ENCODE results near the gene HSF2BP.
"Not testable (repeated sequence)": the region's sequence is repeated elsewhere in the genome, so short reads cannot be mapped to it uniquely, and the experiment has no call there.

HSF2BP gene

GRCh38 chr21:43503075-43503750 lies 156.1 kb downstream of the HSF2BP start:
- H3K4me1 Mint-ChIP-seq (ENCODE audit: low read depth); H3K27me3 Mint-ChIP-seq; H3K27ac Mint-ChIP-seq; H3K4me3 Mint-ChIP-seq; H3K36me3 Mint-ChIP-seq (ENCODE audit: low read depth); H3K9me3 Mint-ChIP-seq; intact Hi-C loops (cut with micrococcal nuclease): not testable (repeated sequence)

GRCh38 chr21:43502407-43503071 lies 156.7 kb downstream of the HSF2BP start:
- H3K27me3 Mint-ChIP-seq; H3K4me1 Mint-ChIP-seq (ENCODE audit: low read depth); H3K27ac Mint-ChIP-seq; H3K36me3 Mint-ChIP-seq (ENCODE audit: low read depth); intact Hi-C loops (cut with micrococcal nuclease); H3K9me3 Mint-ChIP-seq; H3K4me3 Mint-ChIP-seq: not testable (repeated sequence)

GRCh38 chr21:43498924-43499323 lies 160.4 kb downstream of the HSF2BP start:
- H3K4me1 Mint-ChIP-seq (ENCODE audit: low read depth); H3K36me3 Mint-ChIP-seq (ENCODE audit: low read depth); intact Hi-C loops (cut with micrococcal nuclease); H3K27ac Mint-ChIP-seq; H3K9me3 Mint-ChIP-seq; H3K27me3 Mint-ChIP-seq; H3K4me3 Mint-ChIP-seq: not testable (repeated sequence)

- H3K4me3 Mint-ChIP-seq; H3K9me3 Mint-ChIP-seq; H3K27me3 Mint-ChIP-seq; intact Hi-C loops (cut with micrococcal nuclease); H3K27ac Mint-ChIP-seq; H3K36me3 Mint-ChIP-seq (ENCODE audit: low read depth); H3K4me1 Mint-ChIP-seq (ENCODE audit: low read depth): not testable (repeated sequence)
Observed at GRCh38 chr21:43498065-43498464, 161.2 kb downstream of the HSF2BP start.

GRCh38 chr21:43494279-43495012 lies 164.8 kb downstream of the HSF2BP start:
- H3K9me3 Mint-ChIP-seq; intact Hi-C loops (cut with micrococcal nuclease); H3K27ac Mint-ChIP-seq; H3K36me3 Mint-ChIP-seq (ENCODE audit: low read depth); H3K27me3 Mint-ChIP-seq; H3K4me1 Mint-ChIP-seq (ENCODE audit: low read depth); H3K4me3 Mint-ChIP-seq: not testable (repeated sequence)

GRCh38 chr21:43493471-43493870 lies 165.8 kb downstream of the HSF2BP start:
- H3K36me3 Mint-ChIP-seq (ENCODE audit: low read depth); H3K4me1 Mint-ChIP-seq (ENCODE audit: low read depth); H3K9me3 Mint-ChIP-seq; H3K27ac Mint-ChIP-seq; intact Hi-C loops (cut with micrococcal nuclease); H3K4me3 Mint-ChIP-seq; H3K27me3 Mint-ChIP-seq: not testable (repeated sequence)

GRCh38 chr21:43488235-43488634 lies 171.1 kb downstream of the HSF2BP start:
- H3K36me3 Mint-ChIP-seq (ENCODE audit: low read depth); H3K27me3 Mint-ChIP-seq; H3K27ac Mint-ChIP-seq; H3K9me3 Mint-ChIP-seq; intact Hi-C loops (cut with micrococcal nuclease); H3K4me3 Mint-ChIP-seq; H3K4me1 Mint-ChIP-seq (ENCODE audit: low read depth): not testable (repeated sequence)

GRCh38 chr21:43486051-43486450 lies 173.2 kb downstream of the HSF2BP start:
- H3K4me3 Mint-ChIP-seq; H3K36me3 Mint-ChIP-seq (ENCODE audit: low read depth); H3K9me3 Mint-ChIP-seq; H3K27ac Mint-ChIP-seq; H3K27me3 Mint-ChIP-seq; intact Hi-C loops (cut with micrococcal nuclease); H3K4me1 Mint-ChIP-seq (ENCODE audit: low read depth): not testable (repeated sequence)

- H3K4me3 Mint-ChIP-seq = not testable (repeated sequence)
Observed at GRCh38 chr21:43485016-43485415, 174.3 kb downstream of the HSF2BP start.

GRCh38 chr21:43479197-43479596 lies 180.1 kb downstream of the HSF2BP start:
- intact Hi-C loops (cut with micrococcal nuclease); H3K4me3 Mint-ChIP-seq; H3K27ac Mint-ChIP-seq; H3K27me3 Mint-ChIP-seq; H3K9me3 Mint-ChIP-seq; H3K36me3 Mint-ChIP-seq (ENCODE audit: low read depth); H3K4me1 Mint-ChIP-seq (ENCODE audit: low read depth): not testable (repeated sequence)

More at GRCh38 chr21:43485016-43485415, 174.3 kb downstream of the HSF2BP start:
- intact Hi-C loops (cut with micrococcal nuclease); H3K27ac Mint-ChIP-seq; H3K27me3 Mint-ChIP-seq; H3K4me1 Mint-ChIP-seq (ENCODE audit: low read depth); H3K9me3 Mint-ChIP-seq; H3K36me3 Mint-ChIP-seq (ENCODE audit: low read depth): not testable (repeated sequence)

Measured in dendritic cell treated with granulocyte-macrophage colony-stimulating factor and Interleukin-4, amounts not matched to agents 40 ng/mL and 50 ng/mL, for 4 days (primary cell).